GM21723 (cell line): ENCODE measurements around the gene IFNK.

Experiments
- ATAC-seq: cut with Tn5 transposase; IDR thresholded peaks from one replicate; pipeline ENCODE4 v1.9.1; 2021; ENCODE audit warnings: mild to moderate bottlenecking, moderate library complexity; ENCODE audit not compliant: unreplicated experiment

Gene IFNK

GRCh38 chr9:27572566-27572917, 48.5 kb downstream of the IFNK start:
- peak; percentile 45 for ATAC-seq

- ATAC-seq = peak; percentile 63
Observed at GRCh38 chr9:27572918-27573633, 49.0 kb downstream of the IFNK start, which contains the start of gene C9orf72. C9orf72 (minus strand) TSS chr9:27573481; CDS start chr9:27567120, 6,361 bp downstream.

- ATAC-seq = peak; percentile 90
Observed at GRCh38 chr9:27573634-27574590, 49.8 kb downstream of the IFNK start.
